Tibial nerve (tissue), 3 donors: ENCODE measurements around the gene APBB1.

Experiments
- EP300 ChIP-seq, 2 donors: sonication (generic); formaldehyde crosslinking; IDR thresholded peaks; one replicate each; pipeline ENCODE4 v1.6.1; 2017; ENCODE audit warnings: antibody characterized with exemption in 2 of 2, mild to moderate bottlenecking in 1 of 2
- POLR2A ChIP-seq, 2 donors: fragments of 450-650 bp; IDR thresholded peaks; one replicate each; pipeline ENCODE4 v1.6.1; 2017; ENCODE audit warnings: antibody characterized with exemption in 2 of 2, mild to moderate bottlenecking in 2 of 2, moderate library complexity in 2 of 2

DNA sequence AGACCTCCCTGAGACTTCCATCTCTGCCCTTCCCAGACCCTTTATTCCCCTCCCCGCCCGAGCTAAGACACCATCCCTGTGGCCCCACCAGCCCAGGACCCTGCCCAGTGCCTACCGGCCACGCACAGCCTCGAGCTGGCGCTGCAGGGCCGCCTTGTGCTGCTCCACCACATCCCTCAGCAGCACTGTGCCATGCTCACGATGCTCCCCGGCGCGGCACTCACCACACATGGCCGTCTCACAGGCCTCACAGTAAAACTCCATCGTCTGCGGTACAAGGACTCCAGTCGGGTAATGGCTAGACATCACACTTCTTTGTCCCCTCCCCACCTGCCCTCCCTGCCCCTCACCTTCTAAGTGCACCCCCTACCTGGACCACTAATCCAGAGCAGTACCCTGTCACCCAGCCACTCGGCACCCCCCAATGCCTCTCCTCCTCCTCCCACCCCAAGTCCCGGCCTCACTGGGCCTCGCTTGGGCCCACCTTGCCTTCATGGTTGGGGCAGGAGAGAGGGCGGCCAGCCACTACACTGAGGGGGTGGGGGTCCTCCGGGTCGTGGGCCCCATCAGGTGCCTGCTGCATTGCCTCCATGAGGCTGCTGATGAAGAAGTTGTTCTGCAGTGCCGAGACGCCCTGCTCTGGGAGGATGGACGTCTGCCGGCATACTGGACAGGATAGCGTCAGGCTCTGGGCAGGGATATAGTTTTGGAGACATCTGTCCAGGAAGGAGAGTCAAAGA is 38.9 kb upstream of the APBB1 start:
- TF ChIP-seq EP300 (IDR thresholded peaks at IDR 0.05) (no peak), POLR2A (IDR thresholded peaks at IDR 0.05) (no peak)
